Measurements from ENCODE around the gene SRP68. TPM values are rescaled to one million over a fixed set of nuclear protein-coding genes. Genes with fewer than 3 reads are reported as not detected.

SRP68 gene
- total and polyA plus RNA-seq, 2 of the 8 experiments (the other 6 are each of a cell fraction or from before 2014, with no cell fraction given) = 57.7 to 83.5 TPM

DNA sequence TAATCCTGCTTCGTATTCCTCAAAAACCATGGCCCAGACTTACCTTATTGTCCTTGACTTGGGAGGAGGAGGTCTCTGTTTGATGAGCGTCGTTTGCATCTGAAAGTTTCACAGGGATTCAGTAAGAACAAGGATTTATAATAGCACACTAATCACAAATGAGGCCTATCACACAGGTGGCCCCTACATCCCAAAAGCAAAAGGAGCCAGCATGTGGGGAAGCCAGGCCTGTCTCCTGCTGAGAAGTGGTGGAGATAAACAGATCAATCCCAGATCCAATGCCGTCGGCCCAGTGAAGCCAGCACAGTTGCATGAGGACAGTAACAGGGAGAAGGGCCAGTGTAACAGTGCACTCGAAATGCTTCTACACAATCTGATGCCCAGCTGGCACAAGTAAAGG, 31.9 kb downstream of the SRP68 start:
- H2BK12ac ChIP-seq (ENCODE audit: low read depth, low read length) = no peak overlapping the region
- no peak overlapping the region for H2BK15ac ChIP-seq (ENCODE audit: low read length)
- H3K27me3 ChIP-seq (replicated peaks in 1 of 4; ENCODE audit: control insufficient read depth in 3 of 4, extremely low read depth in 1 of 4, insufficient read depth in 3 of 4, low read length in 3 of 4) = no peaks in the 10 kb centered on the region
- H2BK20ac ChIP-seq (ENCODE audit: low read length) = no peak overlapping the region
- H4K91ac ChIP-seq (replicated peaks; ENCODE audit: insufficient read length, low read length) = no peak overlapping the region
- no peaks in the 10 kb centered on the region for H3K9me3 ChIP-seq (ENCODE audit: insufficient read depth in 2 of 2, low read depth in 1 of 2, low read length in 1 of 2)
- H3K4ac ChIP-seq (replicated peaks; ENCODE audit: insufficient read length, low read depth, low read length) = no peak overlapping the region
- H3K79me1 ChIP-seq (ENCODE audit: low read depth, low read length) = no peaks in the 10 kb centered on the region
- no peak for DNase-seq (ENCODE audit: low read depth in 1 of 2, low spot score in 2 of 2)
- no peaks in the 10 kb centered on the region for H3K79me2 ChIP-seq (ENCODE audit: control insufficient read depth in 1 of 2, insufficient read depth in 2 of 2, low read length in 2 of 2)
- ChIA-PET POLR2A (ENCODE audit: partially characterized antibody) (interaction anchor here (0.7 to 1.0 kb wide), 2 partner anchors 30 to 50 kb away, joined by 3 to 6 read pairs; no protein-coding TSS in a partner anchor), CTCF (ENCODE audit: partially characterized antibody) (interaction anchor here (0.8 to 2.5 kb wide), 6 partner anchors 11 to 113 kb away, joined by 3 to 18 read pairs (median 5); no protein-coding TSS in a partner anchor)
- H3K9ac ChIP-seq (replicated peaks in 1 of 4; ENCODE audit: extremely low read depth in 1 of 4, low read depth in 3 of 4, low read length in 3 of 4) = no peak overlapping the region
- H3K36me3 ChIP-seq (ENCODE audit: control insufficient read depth in 2 of 4, insufficient read depth in 4 of 4, low read length in 3 of 4) = peaks cover 29 to 63% (median 52%) of the 10 kb centered on the region in 4 experiments
- H4K20me1 ChIP-seq (replicated peaks in 1 of 2; ENCODE audit: control insufficient read depth in 1 of 2, insufficient read depth in 2 of 2, low read length in 2 of 2) = peaks cover 0 to 5% of the 10 kb centered on the region in 2 experiments
- H2AFZ ChIP-seq (ENCODE audit: low read length) = no peak overlapping the region
- H3K4me1 ChIP-seq (replicated peaks in 1 of 4; ENCODE audit: control insufficient read depth in 3 of 4, insufficient read depth in 4 of 4, low read length in 3 of 4) = peaks cover 0 to 20% (median 8%) of the 10 kb centered on the region in 4 experiments; a peak in 6 of 7 replicates
- no peak overlapping the region for H2BK120ac ChIP-seq (replicated peaks; ENCODE audit: low read depth, low read length)
- 85% methylated on average over 6 of the region's 6 CpGs; no CpG with 5 or more reads in 1 of the 2 experiments for WGBS, 2 experiments (ENCODE audit: extremely low coverage in 1 of 2, insufficient coverage in 1 of 2, insufficient read length in 1 of 2, insufficient replicate concordance in 2 of 2, low coverage in 1 of 2, low lambda C conversion rate in 2 of 2, missing lambda C conversion rate in 1 of 2)
- H2AK5ac ChIP-seq (ENCODE audit: low read depth, low read length) = no peak overlapping the region
- H4K5ac ChIP-seq (ENCODE audit: insufficient read length, low read depth, low read length) = no peak overlapping the region
- 0 out of 2 replicates have a peak overlapping the region, but pooled peaks have one; percentile 10 for H2BK5ac ChIP-seq (ENCODE audit: low read depth, low read length)
- no peak overlapping the region for H3K27ac ChIP-seq (ENCODE audit: low read depth, low read length)
- H3K56ac ChIP-seq (replicated peaks; ENCODE audit: insufficient read length, low read depth, low read length) = no peak overlapping the region
- no peak overlapping the region for H3K4me3 ChIP-seq (ENCODE audit: extremely low read depth in 1 of 4, insufficient read depth in 2 of 4, low read depth in 3 of 4, low read length in 4 of 4)
- no peaks in the 10 kb centered on the region for H3K23me2 ChIP-seq (ENCODE audit: low read depth, low read length)
- H3K23ac ChIP-seq (ENCODE audit: insufficient read length) = no peak overlapping the region
- no peak overlapping the region for H4K8ac ChIP-seq (ENCODE audit: extremely low read depth, insufficient read depth, low read length)
- 0 out of 4 replicates have a peak overlapping the region, but pooled peaks of 1 of the 2 experiments have one; percentile 12 for H3K4me2 ChIP-seq (ENCODE audit: insufficient read depth in 1 of 2, low read depth in 2 of 2, low read length in 2 of 2)
- FAIRE-seq = no peak
- no peak overlapping the region for H3K18ac ChIP-seq (ENCODE audit: extremely low read depth, low read length)
- no peak overlapping the region for H3K14ac ChIP-seq (ENCODE audit: insufficient read length)
- TF ChIP-seq KDM1A (IDR thresholded peaks at IDR 0.05; ENCODE audit: borderline replicate concordance, low read length) = no peak
- no peak for TF ChIP-seq POLR2AphosphoS5 (IDR thresholded peaks at IDR 0.05; ENCODE audit: low read depth, low read length)
- no peak for TF ChIP-seq SP4 (IDR thresholded peaks at IDR 0.05; ENCODE audit: low read length)
- TF ChIP-seq TBP (IDR thresholded peaks at IDR 0.05; ENCODE audit: low read depth, low read length) = no peak
- no peak for TF ChIP-seq CBX8 (IDR thresholded peaks at IDR 0.05; ENCODE audit: borderline replicate concordance, low read depth, low read length)
- TF ChIP-seq CHD1 (IDR thresholded peaks at IDR 0.05; ENCODE audit: low read depth, low read length) = no peak
- no peak for TF ChIP-seq CBX5 (IDR thresholded peaks at IDR 0.05; ENCODE audit: low read depth, low read length)
- TF ChIP-seq RXRA (IDR thresholded peaks at IDR 0.05; ENCODE audit: insufficient read depth, low read depth, low read length) = no peak
- no peak for TF ChIP-seq SP1 (IDR thresholded peaks at IDR 0.05; ENCODE audit: low read depth, low read length)
- TF ChIP-seq TAF1 (IDR thresholded peaks at IDR 0.05; ENCODE audit: low read depth, low read length) = no peak
- TF ChIP-seq ZNF274 (IDR thresholded peaks at IDR 0.05; ENCODE audit: borderline replicate concordance, extremely low read depth, low read length) = no peak
- TF ChIP-seq BACH1 (IDR thresholded peaks at IDR 0.05; ENCODE audit: low read length) = no peak
- no peak for TF ChIP-seq SIRT6 (IDR thresholded peaks at IDR 0.05; ENCODE audit: low read length)
- no peak for TF ChIP-seq TCF12 (IDR thresholded peaks at IDR 0.05; ENCODE audit: low read depth, low read length)
- no peak for TF ChIP-seq MAFK (IDR thresholded peaks at IDR 0.05; ENCODE audit: low read depth, low read length)
- TF ChIP-seq RAD21 (IDR thresholded peaks at IDR 0.05 in 1 of 2, conservative IDR thresholded peaks at IDR 0.05 in 1 of 2; ENCODE audit: low read depth in 2 of 2, low read length in 2 of 2) = no peak

All from H1 (cell line).